Keratinocyte (primary cell): ENCODE measurements around the gene CCDC40. TPM values are rescaled to one million over a fixed set of nuclear protein-coding genes. Genes with fewer than 3 reads are reported as not detected.

ENCODE experiments used
- DNase-seq: peaks from one replicate; pipeline ENCODE4 v3.0.0-alpha.2; 2011; ENCODE audit warnings: low read depth, missing footprints, low spot score
- FAIRE-seq: peaks from 2 replicates; lab custom pipeline; 2011; peaks lifted over from hg19 to GRCh38; lab: Jason Lieb, UNC
- H2AFZ ChIP-seq: 2 replicates; pipeline ENCODE4 v1.6.0; 2012; ENCODE audit warnings: low read length, control low read depth, inconsistent platforms; ENCODE audit not compliant: control insufficient read depth
- H3K27ac ChIP-seq: 2 replicates; pipeline ENCODE4 v1.5.1; 2011; ENCODE audit warnings: low read length; ENCODE audit not compliant: control insufficient read depth, insufficient read depth
- H3K27me3 ChIP-seq: 3 replicates; pipeline ENCODE4 v1.6.0; 2011; ENCODE audit warnings: low read length; ENCODE audit not compliant: control insufficient read depth, insufficient read depth; ENCODE audit errors: extremely low read depth
- H3K36me3 ChIP-seq, 2 experiments: 2 replicates in 1 of 2; 3 replicates in 1 of 2; pipeline ENCODE4 v1.5.1; 2011; ENCODE audit warnings: low read length in 2 of 2, mild to moderate bottlenecking in 1 of 2; ENCODE audit not compliant: control insufficient read depth in 2 of 2, insufficient read depth in 2 of 2; ENCODE audit errors: extremely low read depth in 1 of 2
- H3K4me1 ChIP-seq: 3 replicates; pipeline ENCODE4 v1.5.1; 2011; ENCODE audit warnings: low read length; ENCODE audit not compliant: control insufficient read depth, insufficient read depth; ENCODE audit errors: extremely low read depth
- H3K4me2 ChIP-seq: 3 replicates; pipeline ENCODE4 v1.6.0; 2011; ENCODE audit warnings: low read depth, low read length; ENCODE audit not compliant: control insufficient read depth, insufficient read depth; ENCODE audit errors: extremely low read depth
- H3K4me3 ChIP-seq, 3 experiments: fragments of 200-600 bp in 1 of 3; sonication (generic) in 1 of 3; 2 replicates in 2 of 3; 3 replicates in 1 of 3; pipeline ENCODE4 v1.5.1; 2011 to 2016; ENCODE audit warnings: low read length in 3 of 3, mild to moderate bottlenecking in 3 of 3, control low read depth in 2 of 3, inconsistent platforms in 1 of 3, low read depth in 1 of 3, mixed read lengths in 1 of 3, mixed run types in 1 of 3, moderate library complexity in 1 of 3; ENCODE audit not compliant: control insufficient read depth in 2 of 3, insufficient read depth in 2 of 3; ENCODE audit errors: extremely low read depth in 1 of 3
- H3K79me2 ChIP-seq: 2 replicates; pipeline ENCODE4 v1.6.0; 2012; ENCODE audit warnings: low read length; ENCODE audit not compliant: control insufficient read depth, insufficient read depth
- H3K9ac ChIP-seq: 3 replicates; pipeline ENCODE4 v1.6.0; 2011; ENCODE audit warnings: low read length; ENCODE audit not compliant: control insufficient read depth, insufficient read depth; ENCODE audit errors: extremely low read depth
- H3K9me1 ChIP-seq: 3 replicates; pipeline ENCODE4 v1.6.0; 2011; ENCODE audit warnings: low read length; ENCODE audit not compliant: control insufficient read depth, insufficient read depth; ENCODE audit errors: extremely low read depth
- H3K9me3 ChIP-seq: 2 replicates; pipeline ENCODE4 v1.5.1; 2012; ENCODE audit warnings: low read depth, low read length; ENCODE audit not compliant: control insufficient read depth
- H4K20me1 ChIP-seq: 3 replicates; pipeline ENCODE4 v1.6.0; 2011; ENCODE audit warnings: low read length; ENCODE audit not compliant: control insufficient read depth, insufficient read depth; ENCODE audit errors: extremely low read depth
- CTCF ChIP-seq, 3 experiments: IDR thresholded peaks in 1 of 3; conservative IDR thresholded peaks in 1 of 3; optimal IDR thresholded peaks in 1 of 3; 2 replicates in 2 of 3; 3 replicates in 1 of 3; pipeline versions ENCODE3 to v1.5.1; 2011; ENCODE audit warnings: low read length in 3 of 3, mild to moderate bottlenecking in 3 of 3, moderate library complexity in 2 of 3, control low read depth in 1 of 3, inconsistent platforms in 1 of 3; ENCODE audit not compliant: insufficient read depth in 2 of 3; ENCODE audit errors: extremely low read depth in 1 of 3
- EZH2 ChIP-seq: IDR thresholded peaks from one replicate; pipeline ENCODE4 v1.6.1; 2012; ENCODE audit warnings: inconsistent platforms, mild to moderate bottlenecking, low read length, moderate library complexity
- dilution Hi-C: fragments of 300-500 bp; cut with MboI; formaldehyde crosslinking; loops from one replicate; pipeline ENCODE4 v1.7.0; 2020; ENCODE audit warnings: low sequenced_read_pairs; ENCODE audit not compliant: extremely low pct_ligation_motif_present
- polyA plus RNA-seq, 5 experiments: library from polyadenylated mRNA; depleted of rRNA in 3 of 5; stranded (reverse) in 3 of 5; stranded (forward) in 1 of 5; unstranded in 1 of 5; fragments of >200 nt; gene quantifications; 1 replicate in 1 of 5; 2 replicates in 3 of 5; 3 replicates in 1 of 5; pipeline versions ENCODE4 v1.2.1 to v1.2.3, GENCODE V29; 2011 to 2012; ENCODE audit warnings: missing spikeins in 2 of 5, low read depth in 1 of 5, low replicate concordance in 1 of 5
- small RNA-seq, 3 experiments: library from RNA; depleted of rRNA; stranded (forward); fragments of <200 nt; gene quantifications; one replicate each; pipeline ENCODE3, GENCODE V24; 2012; ENCODE audit warnings: low read depth in 3 of 3, low replicate concordance in 1 of 3; ENCODE audit not compliant: insufficient read length in 3 of 3

CCDC40 gene
- polyA plus RNA-seq, 1 donor (not counting 4 experiments of a cell fraction or from before 2014, with no cell fraction given) = 2.4 TPM

GRCh38 chr17:80147035-80147822, 110.8 kb downstream of the CCDC40 start, which contains the start of gene EIF4A3:
Gene EIF4A3 (minus strand): TSS chr17:80147128. CDS start chr17:80146961, 167 bp downstream.
- FAIRE-seq (peak; percentile 66), DNase-seq (peak; percentile 96)
- Histone ChIP-seq H3K4me2 (peak within 1 kb of the TSS; percentile 99), H3K9me3 (no peaks in the 10 kb centered on the region), H3K4me1 (peaks cover 30% of the 10 kb centered on the region), H3K27me3 (no peaks in the 10 kb centered on the region), H4K20me1 (peaks cover 16% of the 10 kb centered on the region), H3K9me1 (no peaks in the 10 kb centered on the region), H3K4me3 (peak within 1 kb of the TSS; percentile 80 to 93 (median 90)), H3K27ac (peak within 1 kb of the TSS; percentile 82), H3K36me3 (peaks cover 8 to 17% of the 10 kb centered on the region in 2 experiments), H3K9ac (peak within 1 kb of the TSS; percentile 95), H2AFZ (peak within 1 kb of the TSS; percentile 80), H3K79me2 (peaks cover 53% of the 10 kb centered on the region)
- dilution Hi-C loops = no loop called here
- TF ChIP-seq CTCF (optimal IDR thresholded peaks at IDR 0.05 in 1 of 3, IDR thresholded peaks at IDR 0.05 in 1 of 3, conservative IDR thresholded peaks at IDR 0.05 in 1 of 3; ENCODE audit: extremely low read depth in 1 of 3, insufficient read depth in 2 of 3, low read length in 3 of 3) = peak in 1 of 3 experiments; percentile 34
- no peak for TF ChIP-seq EZH2

Small RNAs within 50 kb of the gene (small RNA-seq; reads per million reads assigned to genes)
- gene AC087741.2 = 0 reads per million in 3 experiments
- 0 reads per million in 3 experiments for gene MIR1268B

Other genes with a start within 250 kb of the CCDC40 start
- gene CBX8, start 239.6 kb upstream of the CCDC40 start, polyA plus RNA-seq = 0.22 to 0.49 TPM (median 0.24 TPM) in 3 replicates
- gene CBX4, start 197.2 kb upstream of the CCDC40 start, polyA plus RNA-seq = 5.4 to 11.0 TPM (median 7.0 TPM) in 3 replicates
- 8.4 to 8.9 TPM (median 8.6 TPM) in 3 replicates for gene TBC1D16, start 770 bp upstream of the CCDC40 start, polyA plus RNA-seq
- gene GAA, start 64.9 kb downstream of the CCDC40 start, polyA plus RNA-seq = 3.2 to 9.8 TPM (median 5.8 TPM) in 3 replicates
- gene EIF4A3, start 110.5 kb downstream of the CCDC40 start, polyA plus RNA-seq = 78.9 to 143 TPM (median 125 TPM) in 3 replicates
- 0.23 to 1.6 TPM (median 0.49 TPM) in 3 replicates for gene CARD14, start 133.4 kb downstream of the CCDC40 start, polyA plus RNA-seq
- gene SGSH, start 183.7 kb downstream of the CCDC40 start, polyA plus RNA-seq = 8.9 to 21.5 TPM (median 9.6 TPM) in 3 replicates
- gene SLC26A11, start 183.8 kb downstream of the CCDC40 start, polyA plus RNA-seq = 2.2 to 4.7 TPM (median 3.0 TPM) in 3 replicates
- 21.0 to 34.1 TPM (median 24.4 TPM) in 3 replicates for gene RNF213, start 224.2 kb downstream of the CCDC40 start, polyA plus RNA-seq